CD4-positive, alpha-beta T cell treated with Interleukin-17A for 4 hours (primary cell): Measurements from ENCODE around the gene CAPN8.
A peak's percentile ranks its signal among the peaks of the same experiment; 100 is the strongest.

ENCODE experiments used
- DNase-seq: peaks from one replicate; pipeline ENCODE4 v3.0.0-alpha.2; 2020; ENCODE audit warnings: mixed read lengths

The CAPN8 gene

DNA sequence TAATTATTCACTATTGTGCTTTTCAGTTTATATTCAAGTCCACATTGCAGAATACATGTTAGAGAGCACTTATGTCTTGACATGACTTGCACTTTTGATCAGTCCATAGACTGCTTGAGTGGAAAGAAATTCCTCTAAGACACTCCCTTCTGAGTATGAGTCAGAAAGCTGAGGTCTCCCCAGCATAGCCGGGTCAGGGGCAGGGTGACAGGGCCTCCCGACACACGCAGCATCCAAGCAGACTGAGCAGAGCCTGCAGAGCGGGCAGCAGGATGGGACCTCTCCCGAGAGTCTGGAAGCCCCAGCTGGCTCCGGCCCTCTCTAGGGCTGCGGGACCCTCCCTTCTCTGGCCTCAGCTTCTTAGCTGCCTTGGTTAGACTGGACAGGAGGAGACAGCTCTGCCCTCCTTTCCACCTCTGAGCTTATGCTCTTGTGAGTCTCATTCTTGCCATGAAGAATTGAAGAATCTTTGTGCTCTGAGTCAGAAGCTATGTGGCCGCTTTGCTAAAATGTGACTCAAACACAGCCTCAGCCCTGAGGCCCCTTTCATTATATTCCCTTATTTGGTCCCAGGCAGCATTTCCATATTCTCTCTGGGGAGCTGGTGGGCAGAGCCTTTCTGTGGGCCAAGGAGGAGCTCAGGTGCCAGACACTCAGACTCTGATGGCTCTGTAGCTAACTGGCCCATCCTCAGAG lies 35.6 kb upstream of the CAPN8 start:
- DNase-seq: no peak

DNA sequence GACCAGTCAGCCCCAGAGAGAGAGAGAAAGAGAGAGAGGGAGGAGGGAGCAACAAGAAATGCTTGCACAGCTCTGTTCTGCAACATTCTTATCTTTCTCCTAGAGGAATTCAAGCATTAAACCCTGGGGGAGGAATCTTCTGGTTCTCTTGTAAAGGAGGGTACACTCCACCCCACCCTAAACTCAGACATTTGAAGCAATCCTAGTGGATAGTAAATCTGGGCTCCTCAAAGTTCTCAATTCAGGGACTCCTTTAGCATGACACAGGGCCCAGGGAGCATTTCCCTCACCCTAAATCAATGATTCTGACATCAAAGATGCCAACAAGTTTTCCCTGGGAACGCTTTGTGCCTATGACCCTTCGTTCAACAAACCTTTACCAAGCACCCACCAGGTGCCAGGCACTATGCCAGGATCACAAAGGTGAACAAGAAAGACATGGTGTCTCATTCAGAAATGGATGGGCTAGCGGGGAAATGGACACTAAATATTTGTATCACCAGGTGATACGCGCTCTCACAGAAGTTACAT lies 35.0 kb upstream of the CAPN8 start:
- no peak for DNase-seq

DNA sequence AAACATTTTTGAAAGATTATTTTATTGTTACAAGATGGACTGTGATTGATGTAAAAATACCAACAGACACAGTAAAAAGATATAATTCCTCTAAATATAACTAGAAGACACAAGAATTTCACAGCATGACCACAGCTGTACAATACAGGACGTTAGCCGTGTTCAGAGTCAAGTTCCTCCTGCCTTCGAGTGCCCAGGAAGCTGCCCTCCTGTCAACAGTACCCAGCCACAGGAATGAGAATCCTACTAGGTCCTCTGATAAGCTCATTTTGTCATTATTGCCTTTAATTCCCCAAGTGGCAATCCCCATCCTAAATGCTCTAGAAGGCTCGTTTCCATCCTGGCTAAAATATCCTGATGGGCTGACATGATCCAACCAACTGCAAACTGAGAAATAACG lies 30.4 kb upstream of the CAPN8 start:
- DNase-seq: no peak

GRCh38 chr1:223695014-223695548 lies 29.6 kb upstream of the CAPN8 start:
- DNase-seq: no peak

DNA sequence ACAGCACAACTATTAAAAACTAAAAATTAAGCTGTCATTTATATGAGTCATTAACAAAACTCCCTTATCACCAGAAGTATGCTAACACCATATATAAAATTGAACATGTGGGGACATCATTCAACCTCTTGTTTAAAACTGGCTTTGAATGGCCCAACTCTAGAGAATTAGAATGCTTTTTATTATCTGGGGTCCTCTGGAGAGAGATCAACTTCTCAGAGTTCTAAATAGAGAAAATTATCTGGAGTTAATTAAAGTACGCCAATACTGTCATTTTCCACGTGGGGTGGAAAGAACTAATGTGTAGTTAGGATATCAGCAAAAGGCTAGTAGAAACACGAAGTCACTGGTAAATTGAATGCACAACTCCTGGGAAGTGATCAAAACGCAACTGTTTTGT lies 25.6 kb upstream of the CAPN8 start:
- DNase-seq: no peak

- no peak for DNase-seq
These were observed 18.9 kb upstream of the CAPN8 start for GRCh38 chr1:223684488-223684792.

GRCh38 chr1:223683586-223684487 lies 18.3 kb upstream of the CAPN8 start:
- peak; percentile 72 for DNase-seq

- DNase-seq: no peak
These were observed 17.0 kb upstream of the CAPN8 start for GRCh38 chr1:223682502-223682901.

DNA sequence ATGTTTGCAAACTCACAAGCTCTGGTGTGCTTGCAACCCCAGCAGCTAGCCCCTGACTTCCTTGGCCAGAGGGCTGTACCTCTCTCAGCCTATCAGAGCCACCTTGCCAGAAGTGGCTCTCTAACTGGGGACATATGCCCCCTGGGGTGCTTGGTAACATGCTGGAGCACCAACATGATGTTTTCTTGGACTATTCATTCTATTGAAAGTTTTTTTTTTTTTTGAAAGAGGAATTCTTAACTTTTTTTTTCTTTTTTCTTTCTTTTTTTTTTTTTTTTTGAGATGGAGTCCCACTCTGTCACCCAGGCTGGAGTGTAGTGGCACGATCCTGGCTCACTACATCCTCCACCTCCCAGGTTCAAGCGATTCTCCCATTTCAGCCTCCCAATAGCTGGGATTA lies 14.7 kb upstream of the CAPN8 start:
- DNase-seq: no peak

DNA sequence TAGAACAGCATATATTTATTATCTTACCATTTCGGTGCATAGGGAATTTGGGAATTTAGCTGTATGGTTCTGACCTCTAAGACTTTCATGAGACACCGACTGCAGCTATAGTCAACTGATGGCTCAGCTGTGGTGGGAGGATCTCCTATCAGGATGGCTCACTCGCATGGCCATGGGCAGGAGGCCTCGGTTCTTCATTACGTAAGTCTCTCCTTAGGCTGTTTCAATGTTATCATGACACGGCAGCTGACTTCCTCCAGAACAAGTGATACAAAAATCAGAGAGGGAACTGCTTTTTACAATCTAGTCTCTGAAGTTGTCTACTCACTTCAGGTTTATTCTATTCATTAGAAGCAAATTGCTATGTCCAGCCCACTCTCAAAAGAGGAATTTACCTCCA lies 13.3 kb upstream of the CAPN8 start:
- no peak for DNase-seq

DNA sequence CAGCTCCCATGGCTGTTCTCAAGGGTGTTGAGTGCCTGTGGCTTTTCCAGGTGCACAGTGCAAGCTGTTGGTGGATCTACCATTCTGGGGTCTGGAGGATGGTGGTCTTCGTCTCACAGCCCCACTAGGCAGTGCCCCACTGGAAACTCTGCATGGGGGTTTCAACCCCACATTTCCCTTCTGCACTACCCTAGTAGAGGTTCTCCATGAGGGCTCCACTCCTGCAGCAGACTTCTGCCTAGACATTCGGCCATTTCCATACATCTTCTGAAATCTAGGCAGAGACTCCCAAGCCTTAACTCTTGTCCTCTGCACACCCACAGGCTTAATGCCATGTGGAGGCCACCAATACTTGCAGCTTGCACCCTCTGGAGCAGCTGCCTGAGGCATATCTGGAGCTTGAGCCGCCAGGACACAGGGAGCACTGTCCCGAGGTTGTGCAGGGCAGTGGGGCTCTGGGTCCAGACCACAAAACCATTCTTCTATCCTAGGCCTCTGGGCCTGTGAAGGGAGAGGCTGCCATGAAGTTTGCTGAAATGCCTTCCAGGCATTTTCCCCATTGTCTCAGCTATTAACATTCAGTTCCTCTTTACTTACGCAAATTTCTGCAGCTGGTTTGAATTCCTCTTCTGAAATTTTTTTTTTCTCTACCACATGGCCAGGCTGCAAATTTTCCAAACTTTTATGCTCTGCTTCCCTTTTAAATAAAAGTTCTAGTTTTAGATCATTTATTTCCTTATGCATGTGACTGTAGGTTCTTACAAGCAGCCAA lies 8.8 kb upstream of the CAPN8 start:
- no peak for DNase-seq

- peak; percentile 33 for DNase-seq
These were observed 5.1 kb upstream of the CAPN8 start for GRCh38 chr1:223670458-223671159.

GRCh38 chr1:223669003-223669795 lies 3.7 kb upstream of the CAPN8 start:
- no peak for DNase-seq

GRCh38 chr1:223667484-223668182 lies 2.1 kb upstream of the CAPN8 start:
- DNase-seq: no peak

- DNase-seq: no peak
These were observed 1.4 kb downstream of the CAPN8 start for GRCh38 chr1:223664106-223664505.

DNA sequence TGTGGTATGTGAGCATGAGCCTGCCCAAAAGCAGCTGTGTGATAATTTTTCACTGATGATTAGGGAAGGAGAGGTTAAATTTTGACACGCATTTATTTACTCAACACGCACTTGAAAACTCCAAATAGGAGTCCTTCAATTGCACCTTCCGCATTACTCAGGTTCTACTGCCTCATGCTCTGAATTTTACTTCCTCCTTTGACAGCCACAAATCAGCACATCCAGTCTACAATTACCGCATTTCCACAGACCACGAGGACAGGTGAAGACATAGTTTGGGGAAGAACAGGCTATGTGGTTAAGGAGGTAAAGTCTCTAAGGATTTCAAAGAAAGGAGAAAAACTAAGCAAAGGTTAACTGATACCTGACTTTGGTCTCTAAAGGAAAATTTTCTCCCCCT lies 2.6 kb downstream of the CAPN8 start:
- DNase-seq: no peak

DNA sequence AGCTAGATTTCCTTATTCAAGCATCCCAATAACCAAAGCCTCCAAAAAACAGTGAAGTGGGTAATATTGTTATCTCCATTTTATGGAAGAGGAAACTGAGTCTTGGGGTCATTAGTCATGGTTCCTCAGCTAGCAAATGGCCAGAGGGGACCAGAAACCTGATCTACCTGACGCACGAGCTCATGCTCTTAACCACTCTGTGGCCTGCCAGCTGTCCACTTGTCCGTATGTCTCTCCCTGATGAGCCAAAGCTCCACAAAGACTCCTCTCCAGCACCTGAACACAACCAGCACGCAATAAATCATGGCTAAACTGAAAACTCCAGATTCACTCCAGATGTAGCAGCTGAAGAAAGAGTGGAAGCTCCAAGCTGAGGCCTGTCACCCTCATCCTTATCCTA lies 5.8 kb downstream of the CAPN8 start:
- no peak for DNase-seq

- DNase-seq: no peak
These were observed 7.5 kb downstream of the CAPN8 start for GRCh38 chr1:223657978-223658377.

GRCh38 chr1:223654083-223654482 lies 11.4 kb downstream of the CAPN8 start:
- no peak for DNase-seq

- no peak for DNase-seq
These were observed 12.1 kb downstream of the CAPN8 start for GRCh38 chr1:223653431-223653830.

GRCh38 chr1:223653015-223653414 lies 12.5 kb downstream of the CAPN8 start:
- DNase-seq: no peak
